Measurements from ENCODE around the gene SAMD14. TPM values are rescaled to one million over a fixed set of nuclear protein-coding genes. Genes with fewer than 3 reads are reported as not detected.
A peak's percentile ranks its signal among the peaks of the same experiment; 100 is the strongest.

Gene SAMD14
- total RNA-seq, 1 experiment from 2014 or later, result not detected

GRCh38 chr17:50091918-50092285 is 38.1 kb downstream of the SAMD14 start:
- TF ChIP-seq CTCF (IDR thresholded peaks at IDR 0.05; ENCODE audit: unreplicated experiment), result no peak
- no peaks in the 10 kb centered on the region for H3K9me3 Mint-ChIP-seq (ENCODE audit: low read depth, unreplicated experiment)
- no peak for DNase-seq
- no peak overlapping the region for H3K4me3 Mint-ChIP-seq (ENCODE audit: low read depth, unreplicated experiment)
- intact Hi-C loops (cut with micrococcal nuclease; ENCODE audit: unreplicated experiment), result loop anchor here (5.0 kb wide), 1 partner anchor 35 kb away; the partner anchor contains the start of gene ITGA3
- H3K27me3 Mint-ChIP-seq (ENCODE audit: unreplicated experiment), result no peaks in the 10 kb centered on the region
- peaks cover 93% of the 10 kb centered on the region for H3K36me3 Mint-ChIP-seq (ENCODE audit: insufficient read depth, unreplicated experiment)
- H3K27ac Mint-ChIP-seq (ENCODE audit: unreplicated experiment), result peak overlapping the region; percentile 34
- CTCF ChIA-PET, result interaction anchor here (0.6 to 3.8 kb wide), 5 partner anchors 28 to 254 kb away, joined by 3 to 34 read pairs (median 4); partner anchors contain the start of gene XYLT2
- peaks cover 33% of the 10 kb centered on the region for H3K4me1 Mint-ChIP-seq (ENCODE audit: low read depth, unreplicated experiment)
- no TSS peak for BruUV-seq (replicated peaks)

- no TSS peak for BruUV-seq (replicated peaks)
- H3K27ac Mint-ChIP-seq (ENCODE audit: unreplicated experiment), result peak overlapping the region; percentile 65
Measured at GRCh38 chr17:50090971-50091917, 38.7 kb downstream of the SAMD14 start.

GRCh38 chr17:50090071-50090470 is 39.9 kb downstream of the SAMD14 start:
- Mint-ChIP-seq H3K27ac (ENCODE audit: unreplicated experiment) (peak overlapping the region; percentile 65), H3K27me3 (ENCODE audit: unreplicated experiment) (no peaks in the 10 kb centered on the region), H3K4me3 (ENCODE audit: low read depth, unreplicated experiment) (no peak overlapping the region), H3K36me3 (ENCODE audit: insufficient read depth, unreplicated experiment) (peaks cover 91% of the 10 kb centered on the region), H3K4me1 (ENCODE audit: low read depth, unreplicated experiment) (peaks cover 21% of the 10 kb centered on the region), H3K9me3 (ENCODE audit: low read depth, unreplicated experiment) (no peaks in the 10 kb centered on the region)
- TF ChIP-seq CTCF (IDR thresholded peaks at IDR 0.05; ENCODE audit: unreplicated experiment), result no peak
- no peak for DNase-seq
- CTCF ChIA-PET, result no interaction called here
- TSS peak; percentile 71 for BruUV-seq (replicated peaks)
- intact Hi-C loops (cut with micrococcal nuclease; ENCODE audit: unreplicated experiment), result loop anchor here (5.0 kb wide), 1 partner anchor 33 kb away; the partner anchor contains the start of gene ITGA3

More at GRCh38 chr17:50090971-50091917, 38.7 kb downstream of the SAMD14 start:
- no peak for TF ChIP-seq CTCF (IDR thresholded peaks at IDR 0.05; ENCODE audit: unreplicated experiment)
- H3K27me3 Mint-ChIP-seq (ENCODE audit: unreplicated experiment), result no peaks in the 10 kb centered on the region
- no peak for DNase-seq
- intact Hi-C loops (cut with micrococcal nuclease; ENCODE audit: unreplicated experiment), result loop anchor here (5.0 kb wide), 1 partner anchor 34 kb away; the partner anchor contains the start of gene ITGA3
- no peak overlapping the region for H3K4me3 Mint-ChIP-seq (ENCODE audit: low read depth, unreplicated experiment)
- H3K4me1 Mint-ChIP-seq (ENCODE audit: low read depth, unreplicated experiment), result peaks cover 33% of the 10 kb centered on the region
- H3K36me3 Mint-ChIP-seq (ENCODE audit: insufficient read depth, unreplicated experiment), result peaks cover 99% of the 10 kb centered on the region
- CTCF ChIA-PET, result interaction anchor here (1.1 to 3.8 kb wide), 3 partner anchors 27 to 64 kb away, joined by 4 to 34 read pairs (median 4); no protein-coding TSS in a partner anchor
- no peaks in the 10 kb centered on the region for H3K9me3 Mint-ChIP-seq (ENCODE audit: low read depth, unreplicated experiment)

- no peak for TF ChIP-seq CTCF (IDR thresholded peaks at IDR 0.05; ENCODE audit: unreplicated experiment)
- Mint-ChIP-seq H3K27me3 (ENCODE audit: unreplicated experiment) (no peaks in the 10 kb centered on the region), H3K4me3 (ENCODE audit: low read depth, unreplicated experiment) (no peak overlapping the region), H3K4me1 (ENCODE audit: low read depth, unreplicated experiment) (peaks cover 12% of the 10 kb centered on the region), H3K27ac (ENCODE audit: unreplicated experiment) (peak overlapping the region; percentile 65), H3K9me3 (ENCODE audit: low read depth, unreplicated experiment) (no peaks in the 10 kb centered on the region), H3K36me3 (ENCODE audit: insufficient read depth, unreplicated experiment) (peaks cover 91% of the 10 kb centered on the region)
- DNase-seq, result no peak
- intact Hi-C loops (cut with micrococcal nuclease; ENCODE audit: unreplicated experiment), result loop anchor here (10.0 kb wide), 1 partner anchor 204 kb away; no protein-coding TSS in a partner anchor
- BruUV-seq (replicated peaks), result no TSS peak
- CTCF ChIA-PET, result no interaction called here
Measured at GRCh38 chr17:50088952-50089825, 40.8 kb downstream of the SAMD14 start.
